ENCODE measurements around the gene DLG2. TPM values are rescaled to one million over a fixed set of nuclear protein-coding genes. Genes with fewer than 3 reads are reported as not detected.
"Not testable (repeated sequence)": the region's sequence is repeated elsewhere in the genome, so short reads cannot be mapped to it uniquely, and the experiment has no call there.

The DLG2 gene
- total RNA-seq, 1 donor from 2014 or later = 6.7 TPM

- no peaks in the 10 kb centered on the region for H3K36me3 Mint-ChIP-seq
- H3K4me3 Mint-ChIP-seq = no peak overlapping the region
- TF ChIP-seq CTCF (IDR thresholded peaks at IDR 0.05; ENCODE audit: unreplicated experiment) = no peak
- H3K4me1 Mint-ChIP-seq = no peaks in the 10 kb centered on the region
- no peak for DNase-seq (ENCODE audit: low spot score in 2 of 2, unreplicated experiment in 2 of 2)
- H3K9me3 Mint-ChIP-seq = no peaks in the 10 kb centered on the region
- H3K27ac Mint-ChIP-seq = no peak overlapping the region
- no peaks in the 10 kb centered on the region for H3K27me3 Mint-ChIP-seq (ENCODE audit: low read depth)
Observed at GRCh38 chr11:83441601-83442000, 2185.5 kb downstream of the DLG2 start.

- Mint-ChIP-seq H3K36me3 (no peaks in the 10 kb centered on the region), H3K27ac (no peak overlapping the region), H3K4me1 (no peaks in the 10 kb centered on the region), H3K9me3 (no peaks in the 10 kb centered on the region), H3K4me3 (no peak overlapping the region), H3K27me3 (ENCODE audit: low read depth) (peaks cover under 1% of the 10 kb centered on the region)
- TF ChIP-seq CTCF (IDR thresholded peaks at IDR 0.05; ENCODE audit: unreplicated experiment) = no peak
- DNase-seq (ENCODE audit: low spot score in 2 of 2, unreplicated experiment in 2 of 2) = no peak
Observed at GRCh38 chr11:83441171-83441570, 2186.0 kb downstream of the DLG2 start.

- TF ChIP-seq CTCF (IDR thresholded peaks at IDR 0.05; ENCODE audit: unreplicated experiment) = no peak
- peaks cover 2% of the 10 kb centered on the region for H3K27me3 Mint-ChIP-seq (ENCODE audit: low read depth)
- H3K9me3 Mint-ChIP-seq = no peaks in the 10 kb centered on the region
Observed at GRCh38 chr11:83438438-83438837, 2188.7 kb downstream of the DLG2 start.

GRCh38 chr11:83437939-83438338 lies 2189.2 kb downstream of the DLG2 start:
- H3K4me3 Mint-ChIP-seq = no peak overlapping the region
- no peaks in the 10 kb centered on the region for H3K4me1 Mint-ChIP-seq
- H3K27me3 Mint-ChIP-seq (ENCODE audit: low read depth) = peaks cover 2% of the 10 kb centered on the region
- no peaks in the 10 kb centered on the region for H3K9me3 Mint-ChIP-seq
- no peak for TF ChIP-seq CTCF (IDR thresholded peaks at IDR 0.05; ENCODE audit: unreplicated experiment)
- DNase-seq (ENCODE audit: low spot score in 2 of 2, unreplicated experiment in 2 of 2) = no peak
- no peak overlapping the region for H3K27ac Mint-ChIP-seq
- H3K36me3 Mint-ChIP-seq = no peaks in the 10 kb centered on the region

More at GRCh38 chr11:83438438-83438837, 2188.7 kb downstream of the DLG2 start:
- Mint-ChIP-seq H3K36me3 (no peaks in the 10 kb centered on the region), H3K27ac (no peak overlapping the region), H3K4me3 (no peak overlapping the region), H3K4me1 (no peaks in the 10 kb centered on the region)
- DNase-seq (ENCODE audit: low spot score in 2 of 2, unreplicated experiment in 2 of 2) = no peak

- Mint-ChIP-seq H3K27me3 (ENCODE audit: low read depth) (peaks cover 2% of the 10 kb centered on the region), H3K4me3 (no peak overlapping the region), H3K9me3 (no peaks in the 10 kb centered on the region), H3K27ac (no peak overlapping the region), H3K4me1 (no peaks in the 10 kb centered on the region), H3K36me3 (no peaks in the 10 kb centered on the region)
- TF ChIP-seq CTCF (IDR thresholded peaks at IDR 0.05; ENCODE audit: unreplicated experiment) = no peak
- no peak for DNase-seq (ENCODE audit: low spot score in 2 of 2, unreplicated experiment in 2 of 2)
Observed at GRCh38 chr11:83436855-83437254, 2190.3 kb downstream of the DLG2 start.

GRCh38 chr11:83434812-83435211 lies 2192.3 kb downstream of the DLG2 start:
- not testable (repeated sequence) for H3K4me1 Mint-ChIP-seq; DNase-seq (ENCODE audit: low spot score in 2 of 2, unreplicated experiment in 2 of 2); H3K36me3 Mint-ChIP-seq; H3K27ac Mint-ChIP-seq; H3K9me3 Mint-ChIP-seq; H3K4me3 Mint-ChIP-seq; H3K27me3 Mint-ChIP-seq (ENCODE audit: low read depth)

Measured in mesothelial cell of epicardium (in vitro differentiated cells).